Activated T-helper 1 cell treated with Interleukin-2 at 50 U/mL for 16 hours (primary cell): ENCODE measurements around the gene ASAP2.

Experiments used
- DNase-seq: peaks from one replicate; pipeline ENCODE4 v3.0.0-alpha.2; 2020; ENCODE audit warnings: low read depth

Gene ASAP2

DNA sequence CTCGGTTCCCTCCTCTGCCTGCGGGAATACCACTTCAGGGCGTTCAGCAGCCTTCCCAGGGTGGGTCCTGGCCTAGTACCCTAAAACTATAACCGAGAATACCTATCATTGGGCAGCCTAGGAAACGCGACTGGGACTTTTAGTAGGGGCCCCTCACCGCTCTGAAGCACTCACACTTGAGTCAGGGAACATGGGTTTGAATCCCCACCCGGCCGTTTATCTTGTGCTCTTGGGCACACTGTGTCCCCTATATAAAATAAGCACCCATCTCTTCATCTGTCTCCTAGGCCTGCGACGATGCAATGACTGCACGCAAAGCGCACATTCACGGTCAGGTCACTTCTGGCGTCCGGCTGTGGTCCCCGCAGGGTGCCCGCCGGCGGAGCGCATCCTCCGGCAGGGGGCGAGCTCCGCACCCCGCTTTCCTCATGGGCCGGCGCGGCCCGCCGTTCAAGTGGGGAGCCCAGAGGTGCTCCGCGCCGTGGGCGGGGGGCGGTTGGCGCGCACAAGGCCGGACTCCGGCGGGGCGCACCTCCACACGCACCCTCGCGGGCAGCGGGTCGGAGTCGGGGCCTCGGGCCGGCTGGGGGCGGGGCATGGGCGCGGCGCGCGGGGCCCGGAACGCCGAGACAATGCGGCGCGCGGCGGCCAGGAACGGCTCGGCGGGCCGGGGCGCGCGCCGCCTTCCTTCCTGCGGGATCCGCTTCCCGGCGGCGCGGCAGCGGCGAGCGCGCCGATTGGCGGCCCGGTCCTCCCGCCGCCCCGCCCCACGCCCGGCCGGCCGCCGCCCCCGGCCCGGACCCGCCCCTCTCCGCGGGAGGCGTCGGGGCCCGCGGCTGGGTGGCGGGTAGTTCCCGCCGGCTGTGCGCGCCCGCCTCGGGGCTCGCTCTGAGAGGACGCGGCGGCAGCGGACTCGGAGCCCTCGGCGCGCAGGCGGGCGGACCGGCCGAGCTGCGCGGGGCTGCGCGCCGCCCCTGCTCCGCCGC lies at the start of gene ASAP2:
Gene ASAP2 (plus strand): TSS at position 850 of the 986 bp plus-strand sequence. CDS start 293 bp downstream, outside the sequence.
- no peak for DNase-seq

- DNase-seq, result no peak
Measured at GRCh38 chr2:9158786-9159779, 47.5 kb upstream of the ASAP2 start.

- no peak for DNase-seq
Measured at GRCh38 chr2:9160732-9161131, 45.9 kb upstream of the ASAP2 start.

- no peak for DNase-seq
Measured at GRCh38 chr2:9162841-9163240, 43.8 kb upstream of the ASAP2 start.

- DNase-seq, result no peak
Measured at GRCh38 chr2:9163306-9164111, 43.1 kb upstream of the ASAP2 start.

DNA sequence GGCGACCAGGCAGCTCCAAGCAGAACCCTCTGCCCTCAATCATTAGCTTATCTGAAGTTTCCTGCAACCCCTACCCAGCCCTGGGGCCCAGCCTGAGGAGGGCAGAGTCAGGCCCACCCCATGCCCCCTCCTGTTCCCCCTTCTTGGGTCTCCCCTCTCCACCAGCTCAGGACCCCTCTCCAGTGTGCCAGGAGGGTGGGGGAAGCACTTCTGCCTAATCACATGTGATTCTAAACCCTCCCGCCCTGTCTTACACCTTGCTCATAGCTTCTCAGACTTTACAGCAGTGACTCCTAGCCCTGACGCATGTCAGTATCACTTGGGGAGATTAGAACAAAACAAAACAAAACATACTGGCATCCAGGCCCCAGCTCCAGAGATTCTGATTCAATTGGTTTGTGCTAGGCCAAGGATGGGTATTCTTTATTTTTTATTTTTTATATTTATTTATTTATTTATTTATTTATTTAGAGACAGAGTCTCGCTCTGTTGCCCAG lies 42.5 kb upstream of the ASAP2 start:
- DNase-seq, result no peak

DNA sequence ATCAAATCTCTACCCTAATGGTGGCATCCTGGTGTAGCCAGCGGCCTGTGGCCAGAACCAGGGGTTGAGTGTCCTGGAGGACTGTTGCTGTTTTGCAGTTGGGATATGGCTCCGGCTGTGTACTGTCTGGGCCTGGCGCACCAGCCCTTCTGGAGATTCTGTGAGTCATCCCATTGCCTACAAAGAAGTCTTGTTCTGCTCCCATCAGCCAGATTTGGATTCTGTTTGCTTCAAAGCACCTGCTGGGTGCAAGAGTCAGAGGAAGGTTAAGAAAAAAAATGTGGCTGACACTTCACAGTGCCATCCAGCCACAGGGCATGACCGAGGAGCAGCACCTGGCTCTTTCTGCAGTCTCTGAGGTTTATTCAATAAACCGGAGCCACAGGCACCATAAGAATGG lies 41.0 kb upstream of the ASAP2 start:
- DNase-seq, result no peak

DNA sequence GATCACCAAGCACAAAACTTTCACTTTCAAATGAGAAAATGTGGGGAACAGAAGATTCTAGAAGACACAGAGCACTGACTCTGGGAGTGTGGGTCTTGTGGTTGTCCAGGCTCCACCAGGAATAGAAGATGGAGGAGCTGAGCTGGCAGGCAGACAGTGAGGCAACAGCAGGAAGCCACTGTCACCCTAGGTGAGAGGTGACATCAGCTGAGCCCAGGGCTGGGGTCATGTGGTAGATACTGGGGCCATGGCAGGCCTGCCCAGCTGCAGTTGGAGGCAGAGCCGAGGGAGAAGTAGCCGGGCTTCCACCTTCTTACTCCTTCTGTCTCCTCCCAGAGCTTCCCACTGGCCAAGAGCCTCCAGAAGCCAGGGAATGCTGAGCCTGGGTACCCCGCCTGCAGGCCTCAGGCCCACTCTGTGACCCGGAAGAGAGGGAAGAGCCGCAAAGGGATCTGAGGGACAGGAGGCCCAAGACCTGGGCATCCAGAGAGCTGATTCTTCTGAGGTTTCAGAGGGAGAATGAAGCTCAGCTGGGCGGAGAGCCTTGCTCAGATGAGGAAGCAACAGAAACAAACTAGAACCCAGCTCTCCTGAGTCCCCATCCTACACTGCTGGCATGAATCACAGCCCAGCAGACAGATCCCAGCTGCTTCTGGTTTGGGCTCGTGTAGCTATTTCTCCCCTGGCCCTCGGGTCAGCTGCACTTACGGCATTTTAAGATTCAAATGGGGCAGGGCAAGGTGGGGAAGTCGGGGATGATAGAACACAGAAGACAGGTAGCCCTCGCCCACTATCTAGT lies 39.8 kb upstream of the ASAP2 start:
- no peak for DNase-seq

- DNase-seq, result no peak
Measured at GRCh38 chr2:9167718-9168657, 38.6 kb upstream of the ASAP2 start.

DNA sequence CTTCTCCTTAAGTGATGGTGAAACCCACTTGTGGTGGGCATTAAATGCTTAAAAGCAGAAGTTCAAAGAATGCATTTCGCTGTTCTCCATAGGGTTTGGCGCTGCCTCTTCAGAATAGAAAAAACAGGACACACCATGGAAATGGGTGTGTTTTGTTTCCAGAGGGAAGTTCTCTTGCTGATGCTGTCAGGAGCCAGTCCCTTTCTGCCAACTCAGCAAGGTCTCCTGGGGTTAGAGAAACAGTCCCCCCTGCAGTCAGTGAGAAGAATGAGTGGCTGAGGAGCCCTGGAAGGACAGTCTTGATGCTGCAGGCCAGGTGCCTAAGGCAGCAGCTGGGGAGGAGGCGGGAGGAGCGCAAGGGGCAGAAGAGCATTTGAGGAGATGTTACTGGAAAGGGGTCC lies 37.8 kb upstream of the ASAP2 start:
- DNase-seq, result no peak

DNA sequence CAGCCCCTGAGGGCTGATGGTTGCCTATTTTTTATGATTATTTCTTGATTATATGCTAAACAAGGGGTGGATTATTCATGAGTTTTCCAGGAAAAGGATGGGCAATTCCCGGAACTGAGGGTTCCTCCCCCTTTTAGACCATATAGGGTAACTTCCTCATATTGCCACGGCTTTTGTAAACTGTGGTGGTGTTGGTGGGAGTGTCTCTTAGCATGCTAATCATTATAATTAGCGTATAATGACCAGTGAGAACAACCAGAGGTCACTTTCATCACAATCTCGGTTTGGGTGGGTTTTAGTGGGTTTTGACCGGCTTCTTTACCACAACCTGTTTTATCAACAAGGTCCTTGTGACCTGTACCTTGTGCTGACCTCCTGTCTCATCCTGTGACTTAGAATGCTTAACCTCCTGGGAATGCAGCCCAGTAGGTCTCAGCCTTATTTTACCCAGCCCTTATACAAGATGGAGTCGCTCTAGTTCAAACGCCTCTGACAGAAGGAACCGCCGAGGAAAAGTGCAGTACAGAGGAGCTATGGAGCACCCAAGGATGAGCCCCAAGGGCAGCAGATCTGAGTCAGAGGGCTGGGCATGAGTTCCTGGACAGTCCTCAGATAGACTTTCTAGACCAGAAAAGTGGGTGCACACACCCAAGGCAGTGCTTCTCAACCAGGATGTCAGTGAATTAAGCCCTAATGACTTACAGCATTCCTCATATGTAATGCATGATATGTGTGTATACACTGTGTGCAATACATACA lies 37.1 kb upstream of the ASAP2 start:
- DNase-seq, result no peak

DNA sequence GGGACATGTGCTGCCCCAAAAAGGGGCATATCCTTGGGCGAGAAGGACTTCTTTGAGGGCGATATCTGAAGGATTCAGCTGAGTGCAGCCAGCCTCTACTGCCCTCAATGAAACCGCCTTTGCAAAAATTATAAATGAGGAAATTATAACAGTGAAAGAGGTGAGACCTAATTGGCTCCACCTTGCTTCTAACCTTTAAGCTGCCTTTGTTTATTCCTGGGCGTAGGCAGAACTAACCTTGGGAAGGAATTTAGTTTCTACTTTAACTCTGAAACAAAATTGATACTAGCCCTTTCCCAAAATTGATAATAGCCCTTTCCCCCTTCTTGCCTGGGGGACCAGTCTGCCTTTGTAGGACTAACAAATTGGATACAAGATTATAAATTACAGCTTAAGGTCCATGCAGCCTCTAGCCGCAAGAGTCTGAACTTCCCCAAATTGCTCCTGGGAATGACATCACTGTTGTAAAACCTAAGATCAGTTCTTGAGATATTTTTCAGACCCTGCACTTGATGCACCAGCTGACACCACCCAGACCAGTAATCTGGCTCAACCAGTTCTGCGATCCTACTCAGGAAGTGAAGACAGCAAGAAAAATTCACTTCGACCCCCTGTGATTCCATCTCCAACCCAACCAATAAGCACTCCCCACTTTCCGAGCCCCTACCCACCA lies 36.0 kb upstream of the ASAP2 start:
- no peak for DNase-seq

GRCh38 chr2:9174771-9175437 lies 31.7 kb upstream of the ASAP2 start:
- DNase-seq, result no peak

- no peak for DNase-seq
Measured at GRCh38 chr2:9178110-9178903, 28.3 kb upstream of the ASAP2 start.

DNA sequence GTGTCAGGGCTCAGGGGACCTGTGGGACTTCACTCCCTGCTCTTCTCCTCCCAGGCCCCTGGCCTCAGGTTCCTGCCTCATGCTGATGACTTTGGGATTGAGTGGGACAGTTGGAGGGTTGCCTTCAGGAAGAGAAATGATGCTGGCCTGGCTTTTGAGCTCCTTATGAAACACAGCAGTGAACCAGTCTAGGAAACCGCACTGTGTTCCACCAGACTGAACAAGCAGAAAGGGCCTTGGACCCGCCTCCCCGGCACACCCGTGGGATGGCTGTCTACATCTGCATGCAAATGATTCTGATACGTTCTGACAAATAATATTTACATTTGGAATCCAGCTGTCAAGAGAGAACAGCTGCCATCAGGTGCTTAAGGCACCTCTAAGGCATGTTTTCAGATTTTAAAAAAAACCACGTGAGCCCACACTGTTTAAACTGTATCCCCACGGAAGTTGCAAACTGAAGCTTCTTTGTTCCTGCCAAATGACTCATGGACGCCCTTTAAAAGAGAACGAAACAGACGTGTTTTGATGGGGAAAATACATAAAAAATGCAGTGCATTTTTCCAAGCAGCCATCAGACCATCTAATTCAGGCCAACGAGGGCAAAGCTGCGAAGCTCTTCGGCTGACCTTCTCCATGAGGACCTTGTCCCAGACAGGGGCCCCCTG lies 27.6 kb upstream of the ASAP2 start:
- DNase-seq, result no peak

DNA sequence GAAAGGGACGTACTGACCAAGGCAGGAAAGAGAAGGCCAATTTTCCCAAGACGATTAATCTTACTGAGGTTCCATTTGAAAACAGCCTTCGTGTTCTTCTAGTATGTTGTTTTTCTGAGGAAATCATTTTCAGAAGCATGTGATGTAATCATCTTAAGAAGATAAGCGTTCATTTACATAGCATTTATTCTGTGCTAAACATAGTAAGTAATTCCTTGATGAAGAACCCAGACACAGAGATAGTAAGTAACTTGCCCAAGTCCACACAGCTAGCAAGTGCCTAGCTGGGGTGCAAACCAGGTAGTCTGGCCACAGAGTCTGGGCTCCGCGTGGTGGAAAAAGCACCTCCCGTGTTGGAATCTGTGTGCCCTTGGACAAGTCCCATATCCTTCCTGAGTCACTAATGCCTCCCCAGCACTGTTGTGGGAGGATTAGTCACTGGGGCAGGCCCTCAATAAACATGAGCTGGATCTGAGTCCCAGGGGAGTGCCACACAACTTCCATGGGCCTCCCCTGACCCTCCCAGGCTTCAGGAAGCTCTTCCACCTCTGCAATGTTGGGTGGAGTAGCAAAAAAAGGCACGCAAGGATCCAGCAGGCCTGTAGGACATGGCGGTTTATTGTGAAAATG lies 26.9 kb upstream of the ASAP2 start:
- DNase-seq, result no peak
